HAP-1 (cell line): ENCODE measurements around the gene OR52A1.
"Not testable (repeated sequence)": the region's sequence is repeated elsewhere in the genome, so short reads cannot be mapped to it uniquely, and the experiment has no call there.

Experiments used
- DNase-seq, 2 experiments: peaks; one replicate each; pipeline ENCODE4 v3.0.0-alpha.2; 2016 to 2020; ENCODE audit warnings: low spot score in 2 of 2
- H3K27me3 ChIP-seq: fragments of 250-450 bp; sonication (Bioruptor Pico); 2 replicates; pipeline ENCODE4 v1.5.1; 2020; ENCODE audit warnings: low read depth, mild to moderate bottlenecking, moderate library complexity
- H3K36me3 ChIP-seq: fragments of 250-450 bp; sonication (Bioruptor Pico); replicated peaks from 2 replicates; pipeline ENCODE4 v1.5.1; 2020; ENCODE audit warnings: mild to moderate bottlenecking
- H3K4me1 ChIP-seq: fragments of 250-450 bp; sonication (Bioruptor Pico); 2 replicates; pipeline ENCODE4 v1.5.1; 2020; ENCODE audit warnings: mild to moderate bottlenecking
- H3K4me3 ChIP-seq: fragments of 250-450 bp; sonication (Bioruptor Pico); 2 replicates; pipeline ENCODE4 v1.5.1; 2020; ENCODE audit warnings: mild to moderate bottlenecking, moderate library complexity
- H3K9me3 ChIP-seq: fragments of 250-450 bp; sonication (Bioruptor Pico); 2 replicates; pipeline ENCODE4 v1.5.1; 2020; ENCODE audit warnings: mild to moderate bottlenecking, moderate library complexity
- in situ Hi-C: fragments of 300-500 bp; cut with MboI; formaldehyde crosslinking; loops from 3 replicates; pipeline ENCODE4 v1.14.3; 2020; ENCODE audit warnings: low sequenced_read_pairs, inconsistent platforms, mixed read lengths

Gene OR52A1

GRCh38 chr11:5154657-5155056 is at the start of gene OR52A1:
Gene OR52A1 (minus strand): TSS chr11:5154757. CDS start chr11:5152369, 2,388 bp downstream.
- Histone ChIP-seq H3K9me3 (no peaks in the 10 kb centered on the region), H3K4me3 (no peak within 1 kb of the TSS), H3K27me3 (no peaks in the 10 kb centered on the region), H3K4me1 (no peaks in the 10 kb centered on the region), H3K36me3 (no peaks in the 10 kb centered on the region)
- in situ Hi-C loops: no loop called here
- no peak for DNase-seq

DNA sequence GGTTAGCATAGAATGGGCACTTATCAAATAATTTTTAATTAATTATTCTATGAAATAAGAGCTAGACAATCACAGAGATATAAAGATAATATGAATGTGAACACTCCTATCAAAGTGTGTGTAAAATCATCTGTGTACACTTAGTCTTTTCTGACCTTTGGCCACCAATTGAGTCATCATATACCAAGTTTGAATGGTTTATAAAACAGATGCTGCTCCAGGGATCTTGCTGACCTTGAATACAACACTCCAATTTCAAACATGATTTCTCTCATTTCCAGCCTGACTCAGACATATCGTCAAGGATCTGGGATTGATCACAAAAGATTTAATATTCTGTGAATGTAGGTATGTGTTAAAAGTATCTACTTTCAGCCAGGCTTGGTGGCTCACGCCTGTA is 48.8 kb upstream of the OR52A1 start:
- Histone ChIP-seq H3K36me3 (no peaks in the 10 kb centered on the region), H3K4me1 (no peaks in the 10 kb centered on the region), H3K27me3 (no peaks in the 10 kb centered on the region), H3K4me3 (no peak overlapping the region), H3K9me3 (no peaks in the 10 kb centered on the region)
- no peak for DNase-seq
- in situ Hi-C loops: no loop called here

DNA sequence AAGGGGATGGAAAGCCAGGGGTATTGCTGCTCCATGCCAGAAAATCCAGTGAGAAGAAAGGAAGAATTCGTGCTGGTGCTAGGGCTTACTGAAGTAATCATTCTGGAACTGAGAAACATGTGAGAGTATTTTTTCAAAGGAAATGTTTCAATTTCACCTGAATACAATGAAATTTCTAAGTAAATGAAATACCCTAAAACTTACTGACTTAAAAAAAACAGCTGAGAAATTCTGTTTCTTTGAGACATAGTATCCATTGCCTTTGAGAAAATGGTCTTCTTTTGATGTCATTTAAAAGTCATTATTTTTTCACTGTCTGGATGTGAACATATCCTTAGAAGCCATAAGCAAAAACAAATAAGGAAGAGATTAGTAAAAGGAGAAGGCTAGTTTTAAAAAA is 46.0 kb upstream of the OR52A1 start, which contains the start of gene OR51V1:
OR51V1 (minus strand) TSS at position 101 of the 400 bp plus-strand sequence; CDS start at position 101, 0 bp downstream.
- in situ Hi-C loops: no loop called here
- H3K4me3 ChIP-seq: no peak within 1 kb of the TSS
- H3K27me3 ChIP-seq: no peaks in the 10 kb centered on the region
- H3K4me1 ChIP-seq: no peaks in the 10 kb centered on the region
- H3K9me3 ChIP-seq: no peaks in the 10 kb centered on the region
- no peak for DNase-seq
- no peaks in the 10 kb centered on the region for H3K36me3 ChIP-seq

DNA sequence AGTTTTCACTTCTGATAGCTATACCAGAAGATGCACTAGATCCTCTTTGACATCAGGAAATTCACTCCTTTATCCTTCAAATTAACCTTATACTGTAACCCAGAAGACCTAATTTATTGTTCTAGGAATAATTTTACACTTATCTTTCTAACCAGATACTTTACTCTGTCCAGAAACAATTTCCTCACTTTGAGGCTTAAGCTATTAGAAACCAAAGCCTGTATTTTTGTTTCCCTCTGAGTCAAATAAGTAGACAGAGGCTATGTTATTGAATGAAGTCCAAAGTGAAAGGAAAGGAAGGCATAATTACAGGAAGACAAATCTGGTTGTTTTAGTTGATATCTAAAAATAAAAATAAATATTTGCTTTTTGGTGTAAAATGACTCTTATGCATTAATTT is 43.7 kb upstream of the OR52A1 start:
- in situ Hi-C loops: no loop called here
- no peaks in the 10 kb centered on the region for H3K27me3 ChIP-seq
- H3K36me3 ChIP-seq: no peaks in the 10 kb centered on the region
- DNase-seq: no peak
- H3K9me3 ChIP-seq: no peaks in the 10 kb centered on the region
- H3K4me1 ChIP-seq: no peaks in the 10 kb centered on the region
- no peak overlapping the region for H3K4me3 ChIP-seq

- Histone ChIP-seq H3K36me3 (no peaks in the 10 kb centered on the region), H3K9me3 (no peaks in the 10 kb centered on the region), H3K4me1 (no peaks in the 10 kb centered on the region), H3K4me3 (no peak overlapping the region), H3K27me3 (no peaks in the 10 kb centered on the region)
- DNase-seq: no peak
- in situ Hi-C loops: no loop called here
Measured at GRCh38 chr11:5197536-5197935, 43.0 kb upstream of the OR52A1 start.

DNA sequence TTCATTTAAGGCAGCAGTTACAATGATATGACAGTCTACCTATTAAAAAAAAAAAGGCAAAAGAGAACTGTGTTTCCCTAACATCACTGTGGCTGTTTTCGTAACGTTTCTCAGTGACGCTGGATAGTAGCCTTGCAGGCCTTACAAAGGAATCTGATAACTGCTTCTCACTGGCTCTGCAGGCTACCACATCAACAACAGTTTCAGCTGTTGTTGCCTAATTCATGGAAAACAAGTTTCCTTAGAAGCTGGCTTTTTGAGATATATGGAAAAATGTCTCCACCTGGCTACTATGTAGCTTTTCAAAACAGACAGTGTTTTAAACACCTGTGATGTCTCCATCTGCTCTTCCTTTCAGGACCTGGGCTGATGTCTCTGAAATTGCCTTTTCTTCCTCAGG is 42.2 kb upstream of the OR52A1 start:
- in situ Hi-C loops: no loop called here
- no peak overlapping the region for H3K4me3 ChIP-seq

DNA sequence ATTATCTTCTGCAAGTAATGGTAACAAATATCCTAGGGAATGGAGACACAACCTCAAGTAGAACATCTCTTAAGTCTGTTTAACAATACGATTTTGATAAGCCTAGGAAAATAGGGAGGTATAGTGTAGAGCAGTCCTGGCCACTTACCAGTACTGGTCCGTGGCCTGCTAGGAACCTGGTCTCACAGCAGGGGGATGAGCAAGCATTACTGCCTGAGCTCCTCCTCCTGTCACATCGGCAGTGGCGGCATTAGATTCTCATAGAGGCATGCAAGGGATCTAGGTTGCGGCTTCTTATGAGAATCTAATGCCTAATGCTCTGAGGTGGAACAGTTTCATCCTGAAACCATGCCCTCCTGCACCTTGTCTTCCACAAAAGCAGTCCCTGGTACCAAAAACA is 41.5 kb upstream of the OR52A1 start:
- Histone ChIP-seq H3K4me3 (no peak overlapping the region), H3K4me1 (no peaks in the 10 kb centered on the region), H3K9me3 (no peaks in the 10 kb centered on the region), H3K27me3 (no peaks in the 10 kb centered on the region), H3K36me3 (no peaks in the 10 kb centered on the region)
- DNase-seq: no peak
- in situ Hi-C loops: no loop called here

More for the DNA sequence above, 42.2 kb upstream of the OR52A1 start:
- H3K27me3 ChIP-seq: no peaks in the 10 kb centered on the region
- H3K9me3 ChIP-seq: no peaks in the 10 kb centered on the region
- no peak for DNase-seq
- H3K4me1 ChIP-seq: no peaks in the 10 kb centered on the region
- H3K36me3 ChIP-seq: no peaks in the 10 kb centered on the region

DNA sequence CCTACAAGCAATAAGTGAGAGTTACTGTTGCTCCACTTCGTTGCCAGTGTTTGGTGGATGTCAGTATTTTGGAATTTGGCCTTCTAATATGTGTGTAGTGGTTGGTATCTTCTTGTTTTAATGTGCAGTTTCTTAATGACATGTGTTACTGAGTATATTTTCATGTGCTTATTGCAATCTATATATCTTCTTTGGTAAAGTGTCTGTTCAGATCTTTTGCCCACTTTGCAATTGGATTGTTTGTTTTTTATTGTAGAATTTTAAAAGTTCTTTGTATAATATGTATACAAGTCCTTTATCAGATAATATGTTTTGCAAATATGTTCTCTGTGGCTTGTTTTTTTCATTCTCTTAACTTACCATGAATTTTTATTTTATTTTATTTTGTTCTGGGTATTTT is 38.2 kb upstream of the OR52A1 start:
- H3K27me3 ChIP-seq: no peaks in the 10 kb centered on the region
- H3K36me3 ChIP-seq: no peaks in the 10 kb centered on the region
- no peaks in the 10 kb centered on the region for H3K4me1 ChIP-seq
- no peak overlapping the region for H3K4me3 ChIP-seq
- in situ Hi-C loops: no loop called here
- H3K9me3 ChIP-seq: no peaks in the 10 kb centered on the region
- DNase-seq: no peak

GRCh38 chr11:5188201-5188600 is 33.6 kb upstream of the OR52A1 start:
- in situ Hi-C loops: no loop called here
- H3K4me1 ChIP-seq: no peaks in the 10 kb centered on the region
- no peaks in the 10 kb centered on the region for H3K27me3 ChIP-seq
- H3K4me3 ChIP-seq: no peak overlapping the region
- no peaks in the 10 kb centered on the region for H3K9me3 ChIP-seq
- H3K36me3 ChIP-seq: no peaks in the 10 kb centered on the region
- no peak for DNase-seq

- in situ Hi-C loops: no loop called here
- H3K27me3 ChIP-seq: no peaks in the 10 kb centered on the region
- DNase-seq: no peak
- no peaks in the 10 kb centered on the region for H3K36me3 ChIP-seq
- no peaks in the 10 kb centered on the region for H3K9me3 ChIP-seq
- no peak overlapping the region for H3K4me3 ChIP-seq
- no peaks in the 10 kb centered on the region for H3K4me1 ChIP-seq
Measured at GRCh38 chr11:5178046-5178837, 23.7 kb upstream of the OR52A1 start.

DNA sequence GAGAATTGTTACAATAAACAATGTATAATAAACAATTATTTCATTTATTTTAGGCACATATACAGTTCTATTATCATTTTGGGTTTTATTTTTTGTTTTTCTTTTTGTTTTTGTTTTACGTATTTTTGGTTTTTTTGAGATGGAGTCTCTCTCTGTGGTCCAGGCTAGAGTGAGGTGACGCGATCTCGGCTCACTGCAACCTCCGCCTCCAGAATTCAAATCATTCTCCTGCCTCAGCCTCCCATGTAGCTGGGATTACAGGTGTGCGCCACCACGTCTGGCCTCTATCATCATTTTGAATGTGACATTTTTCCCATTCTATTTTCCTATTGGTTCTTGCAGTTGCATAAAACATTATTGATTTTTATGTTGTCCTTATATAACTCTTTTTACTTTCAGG is 20.4 kb upstream of the OR52A1 start:
- DNase-seq: no peak
- in situ Hi-C loops: no loop called here
- Histone ChIP-seq H3K27me3 (no peaks in the 10 kb centered on the region), H3K9me3 (no peaks in the 10 kb centered on the region), H3K36me3 (no peaks in the 10 kb centered on the region), H3K4me3 (no peak overlapping the region), H3K4me1 (no peaks in the 10 kb centered on the region)

GRCh38 chr11:5171856-5172255 is 17.3 kb upstream of the OR52A1 start:
- no peaks in the 10 kb centered on the region for H3K4me1 ChIP-seq
- no peaks in the 10 kb centered on the region for H3K9me3 ChIP-seq
- no peak overlapping the region for H3K4me3 ChIP-seq
- in situ Hi-C loops: no loop called here
- DNase-seq: no peak
- H3K36me3 ChIP-seq: no peaks in the 10 kb centered on the region
- no peaks in the 10 kb centered on the region for H3K27me3 ChIP-seq

- H3K9me3 ChIP-seq, DNase-seq, H3K4me1 ChIP-seq, H3K27me3 ChIP-seq, in situ Hi-C loops, H3K36me3 ChIP-seq, H3K4me3 ChIP-seq: not testable (repeated sequence)
Measured at GRCh38 chr11:5165898-5166297, 11.3 kb upstream of the OR52A1 start.

GRCh38 chr11:5164807-5165206 is 10.2 kb upstream of the OR52A1 start:
- in situ Hi-C loops: not testable (repeated sequence)

DNA sequence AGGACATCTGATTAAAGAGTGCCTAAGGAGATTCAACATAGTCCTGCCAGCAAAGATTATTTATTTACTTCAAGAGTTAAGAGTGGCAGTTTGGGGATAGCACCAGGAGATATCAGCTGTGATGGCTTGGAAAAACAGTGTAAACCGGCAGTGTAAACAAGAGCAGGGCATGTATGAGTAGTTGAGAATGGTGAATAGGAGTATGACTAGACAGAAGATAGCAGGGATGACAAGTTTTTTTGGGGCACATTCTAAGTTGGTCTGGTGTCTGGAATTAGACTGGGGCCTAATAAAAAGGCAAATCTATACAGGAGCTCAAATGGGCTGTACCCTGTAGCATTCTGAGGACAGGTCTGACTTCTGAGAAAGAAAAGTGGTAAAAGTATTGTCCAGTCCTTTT is 6.5 kb upstream of the OR52A1 start:
- H3K36me3 ChIP-seq, in situ Hi-C loops, H3K4me1 ChIP-seq, H3K9me3 ChIP-seq, H3K4me3 ChIP-seq, DNase-seq, H3K27me3 ChIP-seq: not testable (repeated sequence)

More at GRCh38 chr11:5164807-5165206, 10.2 kb upstream of the OR52A1 start:
- DNase-seq, H3K4me3 ChIP-seq, H3K9me3 ChIP-seq, H3K27me3 ChIP-seq, H3K36me3 ChIP-seq, H3K4me1 ChIP-seq: not testable (repeated sequence)
